ENCODE measurements around the gene WDR1.

WDR1 gene

GRCh38 chr4:10115271-10115796 is 1.3 kb downstream of the WDR1 start:
- DNase-seq, result no peak

- no peak for DNase-seq
These were observed 2.0 kb downstream of the WDR1 start for GRCh38 chr4:10114607-10115006.

- no peak for DNase-seq
These were observed 2.5 kb downstream of the WDR1 start for GRCh38 chr4:10114147-10114546.

- DNase-seq, result no peak
These were observed 3.1 kb downstream of the WDR1 start for GRCh38 chr4:10113362-10114047.

GRCh38 chr4:10112658-10113284 is 3.8 kb downstream of the WDR1 start:
- DNase-seq, result no peak

- no peak for DNase-seq
These were observed 5.4 kb downstream of the WDR1 start for GRCh38 chr4:10111067-10111801.

- no peak for DNase-seq
These were observed 6.5 kb downstream of the WDR1 start for GRCh38 chr4:10109995-10110670.

GRCh38 chr4:10108818-10109783 is 7.5 kb downstream of the WDR1 start:
- no peak for DNase-seq

GRCh38 chr4:10108391-10108790 is 8.2 kb downstream of the WDR1 start:
- DNase-seq, result no peak

GRCh38 chr4:10107111-10108091 is 9.2 kb downstream of the WDR1 start:
- DNase-seq, result peak in 1 of 51 donors; percentile 69

- peak in 19 of 51 donors; percentile 4 to 81 (median 50) for DNase-seq
These were observed 10.1 kb downstream of the WDR1 start for GRCh38 chr4:10106421-10107039.

- DNase-seq, result no peak
These were observed 10.7 kb downstream of the WDR1 start for GRCh38 chr4:10105920-10106319.

- DNase-seq, result no peak
These were observed 11.2 kb downstream of the WDR1 start for GRCh38 chr4:10105421-10105820.

GRCh38 chr4:10104991-10105276 is 11.7 kb downstream of the WDR1 start:
- DNase-seq, result no peak

GRCh38 chr4:10104211-10104990 is 12.2 kb downstream of the WDR1 start:
- peak in 2 of 51 donors; percentile 33 to 46 for DNase-seq

GRCh38 chr4:10102474-10103332 is 13.9 kb downstream of the WDR1 start:
- DNase-seq, result no peak
